K562 (cell line): ENCODE results near the gene SH3BGRL3. TPM values are rescaled to one million over a fixed set of nuclear protein-coding genes. Genes with fewer than 3 reads are reported as not detected.

Experiments
- CBX2 ChIP-seq: fragments of 200-600 bp; sonication (generic); IDR thresholded peaks from one replicate; pipeline ENCODE4 v1.6.1; 2012; ENCODE audit warnings: mild to moderate bottlenecking, low read length, inconsistent platforms; ENCODE audit not compliant: insufficient read depth, poor library complexity, severe bottlenecking
- HMG20A ChIP-seq: fragments of 450-650 bp; formaldehyde crosslinking; conservative IDR thresholded peaks from 2 replicates; pipeline ENCODE4 v1.4.0; 2020; ENCODE audit warnings: mild to moderate bottlenecking, mixed read lengths
- ILK ChIP-seq: fragments of 450-650 bp; IDR thresholded peaks from 2 replicates; pipeline ENCODE4 v1.6.1; 2016; ENCODE audit warnings: missing genetic modification characterization, low read depth, mild to moderate bottlenecking, missing compliant biosample characterization, moderate library complexity, borderline replicate concordance
- MCM3 ChIP-seq: fragments of 450-650 bp; IDR thresholded peaks from 2 replicates; pipeline ENCODE4 v1.6.1; 2016
- MLX ChIP-seq, 2 experiments: fragments of 450-650 bp in 1 of 2; sonication (generic) in 1 of 2; formaldehyde crosslinking; conservative IDR thresholded peaks; 2 replicates each; pipeline versions ENCODE4 v1.4.0 to v1.8.1; 2020 to 2022; ENCODE audit warnings: mild to moderate bottlenecking in 1 of 2, missing genetic modification reagents in 1 of 2
- NR4A1 ChIP-seq, 2 experiments: fragments of 250-450 bp in 1 of 2; fragments of 450-650 bp in 1 of 2; sonication (Bioruptor Pico) in 1 of 2; IDR thresholded peaks; 2 replicates each; pipeline versions ENCODE4 v1.4.0 to v1.6.1; 2016 to 2020; ENCODE audit warnings: mild to moderate bottlenecking in 2 of 2, missing compliant biosample characterization in 1 of 2, missing genetic modification characterization in 1 of 2, moderate library complexity in 1 of 2
- SAFB ChIP-seq: fragments of 200-400 bp; formaldehyde crosslinking; IDR thresholded peaks from 2 replicates; pipeline ENCODE4 v1.6.1; 2017; ENCODE audit warnings: low read depth, low read length, borderline replicate concordance
- SMARCA5 ChIP-seq: fragments of 450-650 bp; IDR thresholded peaks from 2 replicates; pipeline ENCODE4 v1.6.1; 2016
- TCF7 ChIP-seq: sonication (generic); IDR thresholded peaks from 2 replicates; pipeline ENCODE4 v1.6.1; 2016; ENCODE audit warnings: antibody characterized with exemption, borderline replicate concordance
- ZNF668 ChIP-seq: fragments of 250-450 bp; sonication (Bioruptor Pico); IDR thresholded peaks from 2 replicates; pipeline ENCODE4 v1.8.0; 2022; ENCODE audit warnings: mild to moderate bottlenecking, inconsistent platforms
- ZNF740 ChIP-seq, 3 experiments: fragments of 200-800 bp in 1 of 3; sonication (Bioruptor generic) in 1 of 3; sonication (generic) in 1 of 3; formaldehyde crosslinking in 1 of 3; IDR thresholded peaks; 2 replicates each; pipeline versions ENCODE4 v1.6.1 to v1.8.0; 2016 to 2022; ENCODE audit warnings: mild to moderate bottlenecking in 2 of 3, missing compliant biosample characterization in 2 of 3, missing genetic modification characterization in 2 of 3, missing genetic modification reagents in 1 of 3
- polyA plus RNA-seq, 8 experiments: library from polyadenylated mRNA; depleted of rRNA in 4 of 8; stranded (reverse) in 5 of 8; unstranded in 3 of 8; fragments of >200 nt; fragmentation: Nextera tagmentation in 2 of 8; fragmentation: Illumina TruSeq in 1 of 8; extraction: Ambion mirVana in 2 of 8; extraction: Trizol in 1 of 8; gene quantifications; 2 replicates each; pipeline versions ENCODE4 v1.2.1 to v1.2.3, GENCODE V29; 2011 to 2014; ENCODE audit warnings: inconsistent platforms in 1 of 8, missing spikeins in 1 of 8
- total RNA-seq, 7 experiments: library from RNA; depleted of rRNA in 6 of 7; stranded (reverse); fragments of >200 nt in 6 of 7; fragmentation: Illumina TruSeq in 2 of 7; extraction: Trizol in 2 of 7; gene quantifications; 2 replicates each; pipeline versions ENCODE4 v1.2.1 to v1.2.3, GENCODE V29; 2011 to 2021; ENCODE audit warnings: low replicate concordance in 1 of 7
- TF ChIP-seq, protein P1 (sequence below): sonication (generic); formaldehyde crosslinking; IDR thresholded peaks from 2 replicates; pipeline ENCODE4 v1.9.0; 2022; ENCODE audit warnings: mild to moderate bottlenecking, missing genetic modification reagents
- TF ChIP-seq, protein P2 (sequence below): fragments of 150-350 bp; IDR thresholded peaks from 2 replicates; pipeline ENCODE4 v1.6.1; 2014; ENCODE audit warnings: low read depth, mild to moderate bottlenecking, low read length, borderline replicate concordance
- TF ChIP-seq, protein P3 (sequence below): fragments of 200-800 bp; sonication (Bioruptor generic); IDR thresholded peaks from 2 replicates; pipeline ENCODE4 v1.6.1; 2016; ENCODE audit warnings: missing genetic modification characterization, missing compliant biosample characterization

The SH3BGRL3 gene
- total and polyA plus RNA-seq, 9 of the 15 experiments (the other 6 are each of a cell fraction or from before 2014, with no cell fraction given) = 30.3 to 140 (median 54.2) TPM

DNA sequence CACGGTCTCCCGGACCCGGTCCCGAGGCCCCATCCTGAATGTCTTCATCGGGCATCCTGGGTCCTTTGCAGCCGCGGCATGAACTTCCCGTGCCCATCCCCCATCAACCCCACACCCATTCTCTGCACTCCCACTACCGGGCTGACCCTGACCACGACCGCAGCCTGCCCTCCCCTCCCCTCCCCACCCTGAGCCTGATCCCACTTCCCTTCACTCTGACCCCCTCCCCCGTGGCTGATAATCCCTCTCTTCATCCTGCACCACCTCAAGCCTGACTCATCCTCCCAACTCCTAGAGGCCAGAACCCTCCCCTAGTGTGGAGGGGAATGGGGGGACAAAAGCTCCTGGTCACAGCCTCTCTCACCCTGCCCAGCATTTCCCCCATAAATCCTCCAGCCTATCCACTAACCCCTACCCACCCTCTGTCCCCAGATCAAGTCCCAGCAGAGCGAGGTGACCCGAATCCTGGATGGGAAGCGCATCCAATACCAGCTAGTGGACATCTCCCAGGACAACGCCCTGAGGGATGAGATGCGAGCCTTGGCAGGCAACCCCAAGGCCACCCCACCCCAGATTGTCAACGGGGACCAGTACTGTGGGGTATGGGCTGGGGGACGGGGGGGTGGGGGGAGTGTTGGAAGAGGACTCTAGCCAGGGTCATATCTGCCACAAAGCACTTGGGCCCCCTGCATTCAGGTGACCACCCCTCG, 602 bp downstream of the SH3BGRL3 start (continued):
- TF ChIP-seq ZNF740 (CRISPR knock-in tag; IDR thresholded peaks at IDR 0.05) = peak; percentile 85
- TF ChIP-seq ZNF740 (tag; IDR thresholded peaks at IDR 0.05) = no peak
- no peak for TF ChIP-seq ILK (tag)
- TF ChIP-seq, protein P1, sequence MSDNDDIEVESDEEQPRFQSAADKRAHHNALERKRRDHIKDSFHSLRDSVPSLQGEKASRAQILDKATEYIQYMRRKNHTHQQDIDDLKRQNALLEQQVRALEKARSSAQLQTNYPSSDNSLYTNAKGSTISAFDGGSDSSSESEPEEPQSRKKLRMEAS (CRISPR knock-in tag) = no peak
- TF ChIP-seq, protein P2, sequence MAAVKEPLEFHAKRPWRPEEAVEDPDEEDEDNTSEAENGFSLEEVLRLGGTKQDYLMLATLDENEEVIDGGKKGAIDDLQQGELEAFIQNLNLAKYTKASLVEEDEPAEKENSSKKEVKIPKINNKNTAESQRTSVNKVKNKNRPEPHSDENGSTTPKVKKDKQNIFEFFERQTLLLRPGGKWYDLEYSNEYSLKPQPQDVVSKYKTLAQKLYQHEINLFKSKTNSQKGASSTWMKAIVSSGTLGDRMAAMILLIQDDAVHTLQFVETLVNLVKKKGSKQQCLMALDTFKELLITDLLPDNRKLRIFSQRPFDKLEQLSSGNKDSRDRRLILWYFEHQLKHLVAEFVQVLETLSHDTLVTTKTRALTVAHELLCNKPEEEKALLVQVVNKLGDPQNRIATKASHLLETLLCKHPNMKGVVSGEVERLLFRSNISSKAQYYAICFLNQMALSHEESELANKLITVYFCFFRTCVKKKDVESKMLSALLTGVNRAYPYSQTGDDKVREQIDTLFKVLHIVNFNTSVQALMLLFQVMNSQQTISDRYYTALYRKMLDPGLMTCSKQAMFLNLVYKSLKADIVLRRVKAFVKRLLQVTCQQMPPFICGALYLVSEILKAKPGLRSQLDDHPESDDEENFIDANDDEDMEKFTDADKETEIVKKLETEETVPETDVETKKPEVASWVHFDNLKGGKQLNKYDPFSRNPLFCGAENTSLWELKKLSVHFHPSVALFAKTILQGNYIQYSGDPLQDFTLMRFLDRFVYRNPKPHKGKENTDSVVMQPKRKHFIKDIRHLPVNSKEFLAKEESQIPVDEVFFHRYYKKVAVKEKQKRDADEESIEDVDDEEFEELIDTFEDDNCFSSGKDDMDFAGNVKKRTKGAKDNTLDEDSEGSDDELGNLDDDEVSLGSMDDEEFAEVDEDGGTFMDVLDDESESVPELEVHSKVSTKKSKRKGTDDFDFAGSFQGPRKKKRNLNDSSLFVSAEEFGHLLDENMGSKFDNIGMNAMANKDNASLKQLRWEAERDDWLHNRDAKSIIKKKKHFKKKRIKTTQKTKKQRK = no peak
- no peak for TF ChIP-seq HMG20A (CRISPR knock-in tag)
- TF ChIP-seq, protein P3, sequence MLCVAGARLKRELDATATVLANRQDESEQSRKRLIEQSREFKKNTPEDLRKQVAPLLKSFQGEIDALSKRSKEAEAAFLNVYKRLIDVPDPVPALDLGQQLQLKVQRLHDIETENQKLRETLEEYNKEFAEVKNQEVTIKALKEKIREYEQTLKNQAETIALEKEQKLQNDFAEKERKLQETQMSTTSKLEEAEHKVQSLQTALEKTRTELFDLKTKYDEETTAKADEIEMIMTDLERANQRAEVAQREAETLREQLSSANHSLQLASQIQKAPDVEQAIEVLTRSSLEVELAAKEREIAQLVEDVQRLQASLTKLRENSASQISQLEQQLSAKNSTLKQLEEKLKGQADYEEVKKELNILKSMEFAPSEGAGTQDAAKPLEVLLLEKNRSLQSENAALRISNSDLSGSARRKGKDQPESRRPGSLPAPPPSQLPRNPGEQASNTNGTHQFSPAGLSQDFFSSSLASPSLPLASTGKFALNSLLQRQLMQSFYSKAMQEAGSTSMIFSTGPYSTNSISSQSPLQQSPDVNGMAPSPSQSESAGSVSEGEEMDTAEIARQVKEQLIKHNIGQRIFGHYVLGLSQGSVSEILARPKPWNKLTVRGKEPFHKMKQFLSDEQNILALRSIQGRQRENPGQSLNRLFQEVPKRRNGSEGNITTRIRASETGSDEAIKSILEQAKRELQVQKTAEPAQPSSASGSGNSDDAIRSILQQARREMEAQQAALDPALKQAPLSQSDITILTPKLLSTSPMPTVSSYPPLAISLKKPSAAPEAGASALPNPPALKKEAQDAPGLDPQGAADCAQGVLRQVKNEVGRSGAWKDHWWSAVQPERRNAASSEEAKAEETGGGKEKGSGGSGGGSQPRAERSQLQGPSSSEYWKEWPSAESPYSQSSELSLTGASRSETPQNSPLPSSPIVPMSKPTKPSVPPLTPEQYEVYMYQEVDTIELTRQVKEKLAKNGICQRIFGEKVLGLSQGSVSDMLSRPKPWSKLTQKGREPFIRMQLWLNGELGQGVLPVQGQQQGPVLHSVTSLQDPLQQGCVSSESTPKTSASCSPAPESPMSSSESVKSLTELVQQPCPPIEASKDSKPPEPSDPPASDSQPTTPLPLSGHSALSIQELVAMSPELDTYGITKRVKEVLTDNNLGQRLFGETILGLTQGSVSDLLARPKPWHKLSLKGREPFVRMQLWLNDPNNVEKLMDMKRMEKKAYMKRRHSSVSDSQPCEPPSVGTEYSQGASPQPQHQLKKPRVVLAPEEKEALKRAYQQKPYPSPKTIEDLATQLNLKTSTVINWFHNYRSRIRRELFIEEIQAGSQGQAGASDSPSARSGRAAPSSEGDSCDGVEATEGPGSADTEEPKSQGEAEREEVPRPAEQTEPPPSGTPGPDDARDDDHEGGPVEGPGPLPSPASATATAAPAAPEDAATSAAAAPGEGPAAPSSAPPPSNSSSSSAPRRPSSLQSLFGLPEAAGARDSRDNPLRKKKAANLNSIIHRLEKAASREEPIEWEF = no peak
- TF ChIP-seq CBX2 = no peak
- no peak for TF ChIP-seq SAFB
- no peak for TF ChIP-seq ZNF668 (CRISPR knock-in tag)
- no peak for TF ChIP-seq MCM3
- TF ChIP-seq MLX (CRISPR knock-in tag; conservative IDR thresholded peaks at IDR 0.05) = no peak
- no peak for TF ChIP-seq NR4A1 (CRISPR knock-in tag; IDR thresholded peaks at IDR 0.05)
- TF ChIP-seq NR4A1 (tag; IDR thresholded peaks at IDR 0.05) = no peak
- TF ChIP-seq SMARCA5 = peak; percentile 34; the same call in 1 of the 2 replicates
- no peak for TF ChIP-seq TCF7
